GM19452 (cell line): ENCODE measurements around the gene PTPRD.

Experiments
- ATAC-seq: cut with Tn5 transposase; IDR thresholded peaks from one replicate; pipeline ENCODE4 v1.9.1; 2021; ENCODE audit not compliant: unreplicated experiment

Gene PTPRD

GRCh38 chr9:8812888-8813287, 1799.9 kb downstream of the PTPRD start:
- no peak for ATAC-seq

DNA sequence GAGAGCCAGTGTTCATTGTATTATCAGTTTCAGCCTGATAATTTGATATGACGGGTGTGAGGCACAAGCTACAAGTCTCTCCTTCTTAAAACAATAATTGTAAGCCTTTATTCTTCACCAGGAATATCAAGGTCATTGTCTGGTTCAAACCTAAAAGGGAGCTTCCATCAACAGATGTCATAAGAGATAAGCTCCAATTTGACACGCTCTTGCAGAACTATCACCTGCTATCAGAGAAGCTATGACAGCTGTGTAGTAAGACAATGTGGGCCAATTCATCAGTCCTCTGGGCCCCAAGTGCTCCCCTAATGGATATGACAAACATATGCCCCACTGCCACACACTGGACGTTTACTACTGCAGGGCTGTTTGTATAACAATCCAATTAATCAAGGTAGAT, 1803.1 kb downstream of the PTPRD start:
- no peak for ATAC-seq

DNA sequence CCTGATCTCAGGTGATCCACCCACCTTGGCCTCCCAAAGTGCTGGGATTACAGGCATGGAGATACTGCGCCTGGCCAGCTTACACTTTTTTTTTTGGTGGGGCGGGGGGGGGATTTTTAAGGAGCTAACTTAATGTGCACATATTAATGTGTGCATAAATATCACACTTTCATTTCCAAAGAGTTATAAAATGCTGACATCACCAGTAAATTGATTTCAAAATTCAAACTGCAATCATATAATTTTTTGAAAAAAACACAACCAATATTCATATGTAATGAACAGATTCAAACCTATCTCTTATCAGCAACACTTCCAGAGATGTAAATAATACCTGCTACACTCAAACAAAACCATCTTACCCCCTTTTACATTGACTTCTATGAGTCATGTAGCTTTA, 1806.7 kb downstream of the PTPRD start:
- ATAC-seq = no peak

DNA sequence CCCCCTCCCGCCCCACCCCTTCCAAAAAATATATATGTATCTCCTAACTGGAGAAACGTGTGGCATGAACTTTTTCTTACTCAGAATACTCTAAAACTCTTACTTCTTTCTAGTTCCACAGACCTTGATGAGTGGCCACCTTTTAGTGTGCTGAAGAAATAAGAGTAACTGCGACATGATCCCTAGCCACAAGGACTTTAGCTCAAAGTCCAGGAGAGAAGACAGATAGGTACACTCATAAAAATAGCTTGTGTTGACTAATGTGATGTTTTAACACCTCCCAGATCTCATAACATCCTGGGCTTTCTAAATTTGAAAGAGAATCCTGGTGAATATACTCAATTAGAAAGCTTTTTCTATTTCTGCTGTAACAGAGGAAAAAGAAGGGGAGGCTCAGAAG, 1808.2 kb downstream of the PTPRD start:
- no peak for ATAC-seq

DNA sequence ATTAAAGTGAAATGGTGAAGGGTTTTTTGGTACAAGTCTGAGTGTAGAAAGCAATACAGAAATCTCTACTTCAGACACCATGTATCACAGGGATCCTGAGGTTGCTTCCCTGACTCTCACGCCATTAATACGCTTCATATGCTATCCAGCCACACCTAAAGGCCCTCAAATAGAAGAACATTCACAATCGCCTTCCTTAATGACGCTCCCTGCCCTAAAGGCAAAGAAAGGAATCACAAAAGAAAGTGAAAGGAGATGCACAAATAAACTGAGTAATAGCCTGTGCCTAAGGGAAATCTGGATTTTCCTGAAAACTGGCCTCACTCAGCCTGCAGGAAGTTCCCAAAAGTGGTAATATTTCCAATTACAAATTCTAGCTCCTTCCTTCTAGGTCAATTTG, 1810.6 kb downstream of the PTPRD start:
- ATAC-seq = no peak

DNA sequence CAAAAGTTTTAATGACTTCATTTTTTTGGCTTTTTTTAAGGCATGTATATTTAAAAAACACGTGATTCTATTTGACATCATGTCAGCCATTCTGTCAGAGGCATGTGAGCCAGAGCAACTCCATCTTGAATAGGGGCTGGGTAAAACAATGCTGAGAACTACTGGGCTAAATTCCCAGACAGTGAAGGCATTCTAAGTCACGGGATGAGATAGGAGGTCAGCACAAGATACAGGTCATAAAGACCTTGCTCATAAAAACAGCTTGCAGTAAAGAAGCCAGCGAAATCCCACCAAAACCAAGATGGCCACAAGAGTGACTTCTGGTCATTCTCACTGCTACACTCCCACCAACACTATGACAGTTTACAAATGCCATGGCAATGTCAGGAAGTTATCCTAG, 1812.6 kb downstream of the PTPRD start:
- no peak for ATAC-seq

GRCh38 chr9:8799615-8800014, 1813.2 kb downstream of the PTPRD start:
- no peak for ATAC-seq

GRCh38 chr9:8799206-8799605, 1813.6 kb downstream of the PTPRD start:
- no peak for ATAC-seq

GRCh38 chr9:8784838-8785237, 1828.0 kb downstream of the PTPRD start:
- ATAC-seq = no peak

GRCh38 chr9:8783941-8784340, 1828.9 kb downstream of the PTPRD start:
- ATAC-seq = no peak

- ATAC-seq = no peak
These were observed 1830.6 kb downstream of the PTPRD start for GRCh38 chr9:8782237-8782636.

DNA sequence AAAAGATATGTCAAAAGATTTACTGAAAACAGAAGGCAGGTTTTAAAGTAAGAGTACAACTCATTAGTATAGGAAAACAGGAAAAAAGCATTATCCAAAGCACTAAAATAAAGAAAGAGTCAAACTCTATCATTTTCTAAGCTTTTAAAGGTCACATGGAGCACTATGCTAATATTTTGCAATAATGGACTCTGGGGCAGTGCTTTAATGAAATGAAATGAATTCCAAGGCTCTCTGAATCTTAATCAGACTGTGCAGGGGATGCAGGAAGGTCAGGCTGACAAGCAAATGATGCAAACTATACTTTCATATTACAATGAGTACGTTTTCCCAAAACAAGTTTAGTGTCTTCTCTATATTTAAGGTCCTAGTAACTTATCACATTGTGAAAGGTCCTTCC, 1831.3 kb downstream of the PTPRD start:
- no peak for ATAC-seq

DNA sequence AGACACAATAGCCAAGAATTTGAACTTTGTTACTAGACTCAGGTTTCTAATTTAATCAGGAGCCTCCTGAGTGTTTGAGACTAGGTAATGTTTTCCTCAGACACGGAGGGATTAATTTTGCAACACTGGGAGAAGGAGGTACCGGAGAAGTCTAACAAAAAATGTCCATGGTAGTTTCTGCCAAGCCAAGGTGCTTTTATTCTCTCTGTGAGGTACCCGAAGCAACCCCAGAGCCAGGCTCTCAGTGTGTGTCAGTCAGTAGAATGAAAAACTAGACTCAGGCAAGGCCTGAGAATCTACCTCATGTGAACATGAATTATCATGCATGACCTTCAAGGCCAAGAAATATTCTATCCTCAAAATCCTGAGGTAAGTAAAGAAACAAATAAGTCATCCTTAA, 1832.4 kb downstream of the PTPRD start:
- no peak for ATAC-seq

DNA sequence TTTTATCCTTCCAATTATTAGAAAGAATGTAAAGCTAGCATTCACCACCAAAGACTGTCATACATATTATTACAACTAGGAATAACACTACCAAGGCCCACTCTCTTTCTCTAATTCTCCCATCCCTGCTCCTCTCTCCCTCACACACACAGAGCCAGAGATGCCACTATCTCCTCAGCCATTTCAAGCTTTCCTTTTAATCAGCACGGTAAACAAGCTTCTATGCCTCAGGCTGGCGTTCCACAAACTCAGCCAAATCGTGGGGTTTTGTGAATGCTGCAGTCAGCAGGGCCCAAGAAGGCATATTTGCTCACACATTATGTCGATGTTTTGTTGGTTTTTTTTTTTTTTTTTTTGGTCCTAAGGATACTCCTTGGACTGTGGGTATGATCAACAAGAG, 1833.3 kb downstream of the PTPRD start:
- ATAC-seq = no peak

- ATAC-seq = no peak
These were observed 1834.4 kb downstream of the PTPRD start for GRCh38 chr9:8778356-8778755.

- ATAC-seq = no peak
These were observed 1840.5 kb downstream of the PTPRD start for GRCh38 chr9:8772302-8772701.

DNA sequence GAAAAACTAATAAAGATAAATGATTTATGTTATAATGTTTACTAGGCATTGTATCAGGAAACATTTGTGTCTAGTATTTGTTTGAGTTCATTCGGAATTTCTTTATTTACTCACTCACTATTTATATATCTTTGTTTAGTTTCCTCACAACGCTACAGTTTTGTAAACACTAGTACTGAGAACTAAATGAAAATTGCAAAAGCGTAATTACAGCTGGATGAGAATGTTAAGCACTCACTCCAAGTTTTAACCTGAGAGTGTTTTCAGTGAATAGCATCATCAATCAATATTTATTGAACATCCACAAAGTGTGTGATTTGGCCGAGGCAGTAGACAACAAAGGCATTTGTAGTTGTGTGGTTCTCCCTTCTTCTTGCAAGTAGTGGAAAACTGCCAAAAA, 1843.6 kb downstream of the PTPRD start:
- ATAC-seq = no peak

- no peak for ATAC-seq
These were observed 1846.7 kb downstream of the PTPRD start for GRCh38 chr9:8766096-8766495.

- no peak for ATAC-seq
These were observed 1848.8 kb downstream of the PTPRD start for GRCh38 chr9:8764051-8764450.

GRCh38 chr9:8762479-8763085, 1850.2 kb downstream of the PTPRD start:
- ATAC-seq = no peak

DNA sequence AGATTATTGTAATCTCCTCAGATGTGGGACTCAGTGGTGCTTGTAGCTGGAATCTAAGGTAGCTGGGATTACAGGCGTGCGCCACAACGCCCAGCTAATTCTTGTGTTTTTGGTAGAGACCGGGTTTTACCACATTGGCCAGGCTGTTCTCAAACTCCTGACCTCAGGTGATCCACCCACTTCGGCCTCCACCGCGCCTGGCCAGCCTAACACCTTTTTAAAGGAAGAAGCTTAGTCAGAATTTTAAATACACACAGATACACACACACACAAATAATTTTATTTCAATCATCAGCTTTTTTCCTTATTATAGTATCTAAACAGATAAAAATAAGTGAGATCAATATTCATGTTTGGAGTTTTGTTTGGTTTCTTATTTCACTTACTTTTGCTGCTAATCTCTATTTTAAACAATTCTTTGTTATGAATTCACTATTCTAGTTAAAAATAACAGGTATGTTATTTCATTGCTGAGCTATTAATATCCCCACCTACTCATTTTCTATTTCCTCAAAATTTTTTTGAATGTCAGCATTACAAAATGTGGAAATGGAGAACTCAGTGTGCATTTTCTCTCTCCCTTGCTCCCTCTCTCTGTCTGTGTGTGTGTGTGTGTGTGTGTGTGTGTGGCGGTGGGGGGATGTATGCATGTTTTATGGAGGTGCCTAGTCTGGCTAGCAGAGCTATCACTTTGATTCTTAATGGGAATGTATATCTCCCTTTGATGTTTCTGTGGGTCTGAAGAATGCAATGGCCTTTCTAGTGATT, 1852.6 kb downstream of the PTPRD start:
- no peak for ATAC-seq

DNA sequence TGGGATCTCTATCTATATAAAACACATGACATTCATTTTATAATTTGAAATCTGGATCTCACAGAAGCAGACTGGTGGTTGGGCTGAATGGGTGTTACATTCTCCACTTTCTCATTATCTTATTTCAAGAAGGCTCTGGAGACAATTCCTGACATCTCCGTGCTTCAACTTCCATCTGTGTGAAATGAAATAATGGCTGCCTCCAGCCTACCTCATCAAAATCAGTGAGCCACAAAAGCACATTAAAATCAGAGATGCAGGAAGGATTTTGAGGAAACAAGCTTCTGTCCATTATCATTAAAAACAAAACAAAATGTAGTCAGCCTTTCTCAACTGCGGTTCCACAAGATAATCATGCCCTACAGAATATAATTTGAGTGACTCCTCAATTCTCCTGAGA, 1854.9 kb downstream of the PTPRD start:
- no peak for ATAC-seq

GRCh38 chr9:8754751-8755150, 1858.1 kb downstream of the PTPRD start:
- ATAC-seq = no peak
